Spleen (tissue), 11 donors: ENCODE results near the gene PCNX3. TPM values are rescaled to one million over a fixed set of nuclear protein-coding genes. Genes with fewer than 3 reads are reported as not detected.

Source experiments
- DNase-seq: peaks from one replicate; pipeline ENCODE4 v3.0.0-alpha.2; 2020
- H3K27ac ChIP-seq, 8 donors: fragments of 200-600 bp; sonication (generic) in 7 of 8; 1 replicate in 4 of 8; 2 replicates in 4 of 8; pipeline versions ENCODE4 v1.5.0 to v1.8.0; 2016 to 2021; ENCODE audit warnings: inconsistent platforms in 4 of 8, mild to moderate bottlenecking in 4 of 8, moderate library complexity in 1 of 8
- H3K27me3 ChIP-seq, 7 donors: fragments of 200-600 bp; sonication (generic) in 6 of 7; replicated peaks in 1 of 7; 1 replicate in 4 of 7; 2 replicates in 3 of 7; pipeline versions ENCODE4 v1.5.0 to v1.8.0; 2016 to 2021; ENCODE audit warnings: inconsistent platforms in 3 of 7, mild to moderate bottlenecking in 1 of 7
- H3K36me3 ChIP-seq, 6 donors: fragments of 200-600 bp; sonication (generic) in 5 of 6; 1 replicate in 4 of 6; 2 replicates in 2 of 6; pipeline versions ENCODE4 v1.5.0 to v1.8.0; 2016 to 2021; ENCODE audit warnings: inconsistent platforms in 2 of 6
- H3K4me1 ChIP-seq, 6 donors: fragments of 200-600 bp; sonication (generic) in 5 of 6; 1 replicate in 3 of 6; 2 replicates in 3 of 6; pipeline versions ENCODE4 v1.5.0 to v1.8.0; 2016 to 2021; ENCODE audit warnings: inconsistent platforms in 3 of 6
- H3K4me3 ChIP-seq, 8 donors: fragments of 200-600 bp; sonication (generic) in 7 of 8; 1 replicate in 4 of 8; 2 replicates in 4 of 8; pipeline versions ENCODE4 v1.5.0 to v1.8.0; 2016 to 2021; ENCODE audit warnings: inconsistent platforms in 4 of 8, mild to moderate bottlenecking in 4 of 8, moderate library complexity in 2 of 8
- H3K9me3 ChIP-seq, 8 donors: fragments of 200-600 bp; sonication (generic) in 7 of 8; 1 replicate in 4 of 8; 2 replicates in 4 of 8; pipeline versions ENCODE4 v1.5.0 to v1.8.0; 2016 to 2021; ENCODE audit warnings: inconsistent platforms in 4 of 8
- CTCF ChIP-seq, 11 experiments: fragments of 200-600 bp in 7 of 11; fragments of 450-650 bp in 4 of 11; sonication (generic) in 4 of 11; IDR thresholded peaks in 8 of 11; conservative IDR thresholded peaks in 3 of 11; 1 replicate in 7 of 11; 2 replicates in 4 of 11; pipeline versions ENCODE4 v1.4.0 to v1.8.0; 2016 to 2021; ENCODE audit warnings: antibody characterized with exemption in 11 of 11, inconsistent platforms in 4 of 11, mild to moderate bottlenecking in 1 of 11
- POLR2A ChIP-seq, 3 donors: fragments of 450-650 bp; IDR thresholded peaks; one replicate each; pipeline ENCODE4 v1.5.1; 2017; ENCODE audit warnings: antibody characterized with exemption in 3 of 3, mild to moderate bottlenecking in 1 of 3
- POLR2AphosphoS5 ChIP-seq, 3 donors: sonication (generic); formaldehyde crosslinking; IDR thresholded peaks; one replicate each; pipeline ENCODE4 v1.5.1; 2017; ENCODE audit warnings: antibody characterized with exemption in 3 of 3
- WGBS, 5 donors: extraction: QIAGEN DNeasy Blood & Tissue Kit in 3 of 5; methylation state at CpG; one replicate each; pipeline versions ENCODE4 v1.1.5 to v1.1.7; 2013 to 2018; 5-methylcytosine and 5-hydroxymethylcytosine counted together
- intact Hi-C: fragments of 100-400 bp; cut with DNase I; formaldehyde crosslinking; loops from one replicate; pipeline ENCODE4 v1.15.0; 2023; ENCODE audit warnings: low total_unique reads
- polyA plus RNA-seq, 3 donors: library from polyadenylated mRNA; stranded (reverse); fragments of 200-250 nt; gene quantifications; one replicate each; pipeline ENCODE4 v1.2.1, GENCODE V29; 2013
- total RNA-seq, 7 donors: library from RNA; depleted of rRNA in 3 of 7; stranded (reverse); fragments of >200 nt in 3 of 7; fragmentation: NEBNext Ultra II Directional in 4 of 7; extraction: Animal tissue kit (Norgen Biotek cat#: 25700) in 4 of 7; gene quantifications; one replicate each; pipeline versions ENCODE4 v1.1.0 to v1.2.1, GENCODE V29; 2016 to 2021
- donor health status: healthy with polysubstance abuse.
- donor health status: DM: no; HTN: no; CAD: no; lungs with moderate emphysema.
- donor health status: DM: no; HTN: no; CAD: no.
- donor health status: Bipolar disorder and iron deficiency.
- donor health status: healthy.
- donor health status: DM: no; HTN: no; CAD: no.
- donor health status: DM: yes; HTN: yes; CAD: no.

The PCNX3 gene
- total and polyA plus RNA-seq, 10 donors: 9.2 to 51.3 (median 46.9) TPM

DNA sequence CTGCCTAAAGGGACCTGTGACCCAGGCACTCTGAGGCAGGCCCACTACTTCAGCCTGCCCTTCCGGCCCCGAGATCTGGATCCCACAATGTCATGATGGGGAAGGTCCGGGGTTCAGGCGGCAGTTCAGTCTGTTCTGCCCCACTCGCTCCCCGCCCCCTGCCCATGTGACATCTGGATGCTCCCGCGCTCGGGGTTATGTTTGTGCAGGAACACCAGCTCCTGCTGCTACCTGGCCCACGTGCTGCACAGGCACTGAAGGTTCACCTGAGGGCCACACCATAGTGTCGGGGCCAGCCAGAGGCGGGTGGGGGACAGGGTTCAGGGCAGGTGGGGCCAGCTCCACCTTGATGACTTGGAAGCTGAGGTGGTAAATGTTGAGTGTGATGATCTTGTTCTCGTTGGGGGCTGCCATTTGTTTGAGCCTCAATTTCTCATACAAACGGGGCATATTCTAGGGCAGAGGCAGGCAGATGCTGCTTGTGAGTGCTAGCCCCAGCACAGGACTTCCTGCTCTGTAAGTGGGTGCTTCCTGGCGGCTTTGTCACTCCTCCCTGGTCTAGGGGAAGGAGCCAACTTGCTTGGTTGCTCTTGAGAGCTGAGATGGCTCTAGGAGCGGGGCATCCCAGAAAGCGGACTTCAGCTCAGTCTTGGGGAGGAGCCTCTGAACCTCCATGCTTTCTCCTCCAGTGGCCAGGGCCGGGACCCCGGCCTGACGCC is 18.0 kb downstream of the PCNX3 start:
- Histone ChIP-seq H3K27me3 (no peaks in the 10 kb centered on the region), H3K36me3 (peaks cover 4 to 87% (median 63%) of the 10 kb centered on the region in 6 donors), H3K4me1 (peaks cover 30 to 68% (median 49%) of the 10 kb centered on the region in 6 donors), H3K27ac (peak overlapping the region in 4 of 8 donors; percentile 11 to 76 (median 48)), H3K9me3 (no peaks in the 10 kb centered on the region), H3K4me3 (no peak overlapping the region)
- intact Hi-C loops: loop anchor here (10.0 kb wide), 1 partner anchor 71 kb away; no protein-coding TSS in a partner anchor
- TF ChIP-seq CTCF (IDR thresholded peaks at IDR 0.05 in 8 of 11, conservative IDR thresholded peaks at IDR 0.05 in 3 of 11) (no peak), POLR2AphosphoS5 (IDR thresholded peaks at IDR 0.05) (peak in 2 of 3 donors; percentile 36 to 40), POLR2A (IDR thresholded peaks at IDR 0.05) (no peak)
- peak; percentile 75 for DNase-seq
- 54 to 73% (median 68%) methylated on average over 16 to 20 of the region's 20 CpGs for WGBS, 5 donors

DNA sequence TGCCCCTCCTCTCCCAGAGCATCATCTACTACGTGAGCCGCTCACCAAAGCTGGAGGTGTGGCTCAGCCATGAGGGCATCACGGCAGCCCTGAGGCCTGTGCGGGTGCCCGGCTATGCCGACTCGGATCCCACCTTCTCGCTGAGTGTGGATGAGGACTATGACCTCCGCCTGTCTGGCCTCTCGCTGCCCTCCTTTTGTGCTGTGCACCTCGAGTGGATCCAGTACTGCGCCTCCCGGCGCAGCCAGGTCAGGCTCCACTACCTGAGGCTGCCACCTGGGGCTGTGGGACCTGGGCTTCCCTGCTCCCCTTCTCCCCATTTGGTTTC is 18.5 kb downstream of the PCNX3 start:
- intact Hi-C loops: loop anchor here (10.0 kb wide), 1 partner anchor 71 kb away; no protein-coding TSS in a partner anchor
- TF ChIP-seq POLR2AphosphoS5 (IDR thresholded peaks at IDR 0.05): peak in 1 of 3 donors; percentile 46
- no peak for TF ChIP-seq CTCF (IDR thresholded peaks at IDR 0.05 in 8 of 11, conservative IDR thresholded peaks at IDR 0.05 in 3 of 11)
- TF ChIP-seq POLR2A (IDR thresholded peaks at IDR 0.05): no peak
- 69 to 90% (median 78%) methylated on average over 13 to 14 of the region's 14 CpGs for WGBS, 5 donors
- Histone ChIP-seq H3K4me3 (no peak overlapping the region), H3K4me1 (peaks cover 34 to 73% (median 53%) of the 10 kb centered on the region in 6 donors), H3K27ac (peak overlapping the region in 4 of 8 donors; percentile 11 to 76 (median 48)), H3K9me3 (no peaks in the 10 kb centered on the region), H3K36me3 (peaks cover 4 to 82% (median 58%) of the 10 kb centered on the region in 6 donors), H3K27me3 (no peaks in the 10 kb centered on the region)
- peak; percentile 78 for DNase-seq

GRCh38 chr11:65634440-65634839 is 18.9 kb downstream of the PCNX3 start:
- H3K4me3 ChIP-seq: no peak overlapping the region
- H3K36me3 ChIP-seq: peaks cover 4 to 79% (median 54%) of the 10 kb centered on the region in 6 donors
- no peak for TF ChIP-seq CTCF (IDR thresholded peaks at IDR 0.05 in 8 of 11, conservative IDR thresholded peaks at IDR 0.05 in 3 of 11)
- no peak for TF ChIP-seq POLR2A (IDR thresholded peaks at IDR 0.05)
- no peak for TF ChIP-seq POLR2AphosphoS5 (IDR thresholded peaks at IDR 0.05)
- no peaks in the 10 kb centered on the region for H3K27me3 ChIP-seq
- no peaks in the 10 kb centered on the region for H3K9me3 ChIP-seq
- intact Hi-C loops: loop anchor here (10.0 kb wide), 1 partner anchor 70 kb away; no protein-coding TSS in a partner anchor
- WGBS, 5 donors: 77 to 95% (median 79%) methylated on average over 4 to 11 of the region's 11 CpGs
- peak; percentile 70 for DNase-seq
- H3K4me1 ChIP-seq: peaks cover 38 to 77% (median 57%) of the 10 kb centered on the region in 6 donors
- H3K27ac ChIP-seq: peak overlapping the region in 3 of 8 donors; percentile 40 to 76 (median 57)
